HL-60 (cell line): ENCODE data around the gene PPP3CA. TPM values are rescaled to one million over a fixed set of nuclear protein-coding genes. Genes with fewer than 3 reads are reported as not detected.

Experiments used
- DNase-seq, 2 experiments: peaks; one replicate each; pipeline ENCODE4 v3.0.0-alpha.2; 2010 to 2020; ENCODE audit warnings: low read depth in 1 of 2, low spot score in 1 of 2
- H3K27ac ChIP-seq: fragments of 250-450 bp; sonication (Bioruptor Pico); replicated peaks from 2 replicates; pipeline ENCODE4 v1.5.1; 2020; ENCODE audit warnings: mild to moderate bottlenecking, moderate library complexity
- H3K27me3 ChIP-seq: fragments of 250-450 bp; sonication (Bioruptor Pico); 2 replicates; pipeline ENCODE4 v1.5.1; 2021; ENCODE audit warnings: mild to moderate bottlenecking, moderate library complexity; ENCODE audit not compliant: insufficient read depth, poor library complexity, severe bottlenecking
- H3K4me3 ChIP-seq: replicated peaks from 2 replicates; pipeline ENCODE4 v1.5.1; 2011; ENCODE audit warnings: mild to moderate bottlenecking, control low read depth, low read length; ENCODE audit not compliant: insufficient read depth
- CTCF ChIP-seq: IDR thresholded peaks from one replicate; pipeline ENCODE4 v1.5.1; 2011; ENCODE audit warnings: low read length, control low read depth, inconsistent platforms; ENCODE audit not compliant: insufficient read depth
- GABPA ChIP-seq: IDR thresholded peaks from 2 replicates; pipeline ENCODE4 v1.6.1; 2012; ENCODE audit warnings: low read depth
- POLR2AphosphoS5 ChIP-seq: IDR thresholded peaks from 2 replicates; pipeline ENCODE4 v1.6.1; 2012; ENCODE audit warnings: low read depth
- REST ChIP-seq: IDR thresholded peaks from 2 replicates; pipeline ENCODE4 v1.6.1; 2012; ENCODE audit warnings: low read depth; ENCODE audit not compliant: insufficient replicate concordance
- SPI1 ChIP-seq: IDR thresholded peaks from 2 replicates; pipeline ENCODE4 v1.6.1; 2012; ENCODE audit warnings: low read depth, mild to moderate bottlenecking, borderline replicate concordance
- microRNA-seq: library from miRNA; unstranded; fragments of <30 nt; microRNA quantifications from one replicate; pipeline ENCODE4, GENCODE V29; 2018

Gene PPP3CA

GRCh38 chr4:100977746-100978397 is 369.5 kb downstream of the PPP3CA start:
- TF ChIP-seq POLR2AphosphoS5, result no peak
- TF ChIP-seq CTCF, result no peak
- TF ChIP-seq GABPA, result no peak
- Histone ChIP-seq H3K27me3 (no peaks in the 10 kb centered on the region), H3K27ac (no peak overlapping the region), H3K4me3 (no peak overlapping the region)
- no peak for DNase-seq

- H3K4me3 ChIP-seq, result no peak overlapping the region
- H3K27me3 ChIP-seq, result no peaks in the 10 kb centered on the region
- TF ChIP-seq GABPA, result no peak
- TF ChIP-seq POLR2AphosphoS5, result no peak
- no peak for TF ChIP-seq CTCF
- no peak for TF ChIP-seq REST
- TF ChIP-seq SPI1, result no peak
- H3K27ac ChIP-seq, result no peak overlapping the region
- no peak for DNase-seq
These were observed 370.1 kb downstream of the PPP3CA start for GRCh38 chr4:100977274-100977673.

Small RNA genes lying within 50 kb of the gene (microRNA-seq; reads per million reads assigned to microRNA genes)
- gene MIR1255A, result 0.90 reads per million
- gene MIR8066, result not detected
